ENCODE data around the gene NSRP1.
"Not testable (repeated sequence)": the region's sequence is repeated elsewhere in the genome, so short reads cannot be mapped to it uniquely, and the experiment has no call there.

Gene NSRP1

DNA sequence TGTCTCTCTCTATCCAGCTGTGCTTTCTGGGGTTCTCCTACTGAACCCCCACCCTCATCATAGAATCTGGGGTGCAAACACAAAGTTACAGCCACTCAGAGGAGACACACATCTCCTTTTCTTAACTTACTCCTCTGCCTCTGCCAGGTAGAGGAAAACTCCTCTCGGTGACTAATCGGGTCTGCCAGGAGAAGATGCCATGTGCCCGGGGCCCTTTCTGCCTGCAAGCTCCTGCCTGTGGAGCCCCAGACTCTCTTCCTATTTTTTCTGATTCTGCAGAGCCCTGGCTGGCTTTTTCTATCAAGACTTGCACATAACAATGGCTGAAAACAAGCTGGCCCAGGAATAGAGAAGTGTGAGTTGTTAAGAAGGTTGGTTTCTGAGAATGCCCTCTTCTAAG is 108.5 kb downstream of the NSRP1 start:
- no peak for DNase-seq

DNA sequence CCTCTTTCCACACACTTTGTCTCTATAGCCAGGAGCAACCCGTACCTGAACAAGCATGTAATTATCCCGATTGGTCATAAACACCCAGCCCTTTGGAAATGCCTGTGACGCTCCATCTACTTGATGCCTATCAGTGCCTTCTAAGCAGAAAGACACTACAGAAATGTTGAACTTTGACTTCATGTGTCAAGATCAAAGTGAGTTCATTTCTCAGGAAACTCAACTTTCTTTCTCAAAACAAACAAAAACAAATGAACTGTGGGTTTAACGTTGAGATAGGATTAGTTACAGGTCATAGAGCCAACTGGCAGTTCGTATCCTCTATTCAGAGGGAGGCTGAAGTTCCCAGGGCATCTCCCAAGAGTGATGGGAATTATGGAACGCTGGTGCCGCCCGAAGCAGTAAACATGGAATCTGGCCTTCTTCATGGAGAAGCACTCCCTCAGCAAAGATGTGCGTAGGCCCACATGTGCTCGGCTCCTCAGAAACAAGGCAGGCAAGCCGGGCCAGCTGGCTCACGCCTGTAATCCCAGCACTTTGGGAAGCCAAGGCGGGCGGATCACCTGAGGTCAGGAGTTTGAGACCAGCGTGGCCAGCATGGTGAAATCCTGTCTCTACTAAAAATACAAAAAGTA is 109.4 kb downstream of the NSRP1 start:
- DNase-seq, result no peak

DNA sequence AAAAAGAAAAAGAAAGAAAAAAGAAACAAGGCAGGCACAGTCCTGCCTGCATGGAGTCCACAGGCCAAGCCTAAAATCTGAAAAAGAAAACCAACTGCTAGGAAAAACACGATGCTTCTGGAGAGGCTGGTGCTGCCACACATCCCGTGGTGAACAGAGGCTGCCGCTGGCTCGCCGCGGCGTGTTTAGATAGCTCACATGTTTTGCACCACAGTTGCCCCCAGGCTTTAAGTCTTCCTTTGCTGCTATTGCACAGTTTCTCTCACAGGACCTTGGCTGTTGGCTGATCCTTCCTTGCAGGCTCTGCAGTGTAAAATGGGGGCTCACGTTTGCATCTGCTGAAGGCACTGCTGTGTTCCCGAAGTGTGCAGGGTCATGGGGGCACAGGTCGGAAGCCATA is 110.3 kb downstream of the NSRP1 start:
- DNase-seq, result no peak

DNA sequence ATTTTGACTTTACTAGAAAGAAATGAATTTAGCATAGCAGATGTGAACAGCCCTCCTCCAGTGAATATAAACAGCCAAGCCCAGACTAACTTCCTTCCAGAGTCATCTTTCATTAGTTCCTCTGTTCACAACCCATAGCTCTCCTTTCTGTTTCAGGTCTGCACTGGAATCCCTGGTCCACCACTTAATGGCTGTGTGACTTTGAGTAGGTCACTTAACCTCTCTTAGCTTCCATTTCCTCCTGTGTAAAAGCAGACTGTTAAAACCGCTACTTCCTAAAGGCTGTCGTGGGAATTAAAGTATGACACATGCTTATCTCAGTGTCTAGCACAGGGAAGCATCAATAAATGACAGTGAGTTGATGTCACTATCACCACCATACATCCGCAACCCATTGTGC is 111.4 kb downstream of the NSRP1 start:
- DNase-seq, result no peak

DNA sequence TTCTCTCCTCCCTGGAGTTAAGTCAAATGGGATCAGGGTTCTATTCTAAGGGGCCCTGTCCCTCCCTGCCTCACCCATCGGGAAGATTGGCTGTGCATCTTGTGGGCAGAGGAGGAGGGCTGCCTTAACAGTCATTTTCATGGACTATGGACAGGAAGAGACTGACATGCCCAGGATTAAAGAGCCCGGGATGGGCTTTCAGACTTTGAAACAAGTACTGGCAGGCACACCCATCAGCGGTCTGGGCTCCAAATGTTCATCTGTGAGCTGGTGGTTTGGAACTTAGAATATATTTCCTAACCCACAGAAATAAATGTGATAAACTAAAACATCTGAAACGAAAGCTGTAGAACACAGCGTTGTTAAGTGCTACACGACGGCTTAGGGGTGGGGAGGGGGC is 112.4 kb downstream of the NSRP1 start:
- no peak for DNase-seq

DNA sequence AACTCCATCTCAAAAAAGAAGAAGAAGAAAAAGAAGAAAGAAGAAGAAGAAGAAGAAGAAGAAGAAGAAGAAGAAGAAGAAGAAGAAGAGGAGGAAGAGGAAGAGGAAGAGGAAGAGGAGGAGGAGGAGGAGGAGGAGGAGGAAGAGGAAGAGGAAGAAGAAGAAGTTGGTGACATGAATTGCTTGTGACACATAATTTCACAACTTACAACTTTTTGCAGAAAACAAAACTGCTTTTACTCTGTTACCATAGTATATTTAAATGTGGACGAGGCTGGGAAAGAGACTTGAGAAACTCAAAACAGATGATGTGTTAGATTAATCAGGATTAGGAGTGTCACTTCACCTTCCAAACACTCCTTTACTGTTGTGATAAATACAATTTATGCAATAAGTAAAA is 113.4 kb downstream of the NSRP1 start:
- not testable (repeated sequence) for DNase-seq

DNA sequence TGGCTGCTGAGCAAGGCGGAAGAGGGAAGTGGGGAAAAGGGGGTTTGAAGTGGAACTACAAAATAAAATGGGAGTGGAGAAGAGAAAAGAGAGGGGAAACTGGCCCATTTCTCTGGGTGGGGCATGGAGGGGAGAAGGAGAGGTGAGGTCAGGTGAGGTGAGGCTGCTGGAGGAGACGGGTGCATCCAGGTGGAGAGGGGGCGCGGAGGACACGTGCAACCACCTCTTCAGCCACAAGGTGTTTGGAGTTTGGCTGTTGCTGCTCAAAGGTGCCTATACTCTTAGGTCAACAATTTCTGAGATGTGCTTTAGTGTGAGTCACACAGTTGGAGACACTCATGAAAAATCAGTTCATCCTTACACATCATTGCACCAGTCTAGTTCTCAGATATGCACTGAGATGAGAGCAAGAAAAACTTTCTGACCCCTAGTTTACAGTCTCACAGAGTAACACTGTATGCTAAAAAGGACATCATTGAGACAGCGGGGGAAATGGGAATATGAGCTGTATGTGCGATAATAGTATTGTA is 114.0 kb downstream of the NSRP1 start:
- no peak for DNase-seq

DNA sequence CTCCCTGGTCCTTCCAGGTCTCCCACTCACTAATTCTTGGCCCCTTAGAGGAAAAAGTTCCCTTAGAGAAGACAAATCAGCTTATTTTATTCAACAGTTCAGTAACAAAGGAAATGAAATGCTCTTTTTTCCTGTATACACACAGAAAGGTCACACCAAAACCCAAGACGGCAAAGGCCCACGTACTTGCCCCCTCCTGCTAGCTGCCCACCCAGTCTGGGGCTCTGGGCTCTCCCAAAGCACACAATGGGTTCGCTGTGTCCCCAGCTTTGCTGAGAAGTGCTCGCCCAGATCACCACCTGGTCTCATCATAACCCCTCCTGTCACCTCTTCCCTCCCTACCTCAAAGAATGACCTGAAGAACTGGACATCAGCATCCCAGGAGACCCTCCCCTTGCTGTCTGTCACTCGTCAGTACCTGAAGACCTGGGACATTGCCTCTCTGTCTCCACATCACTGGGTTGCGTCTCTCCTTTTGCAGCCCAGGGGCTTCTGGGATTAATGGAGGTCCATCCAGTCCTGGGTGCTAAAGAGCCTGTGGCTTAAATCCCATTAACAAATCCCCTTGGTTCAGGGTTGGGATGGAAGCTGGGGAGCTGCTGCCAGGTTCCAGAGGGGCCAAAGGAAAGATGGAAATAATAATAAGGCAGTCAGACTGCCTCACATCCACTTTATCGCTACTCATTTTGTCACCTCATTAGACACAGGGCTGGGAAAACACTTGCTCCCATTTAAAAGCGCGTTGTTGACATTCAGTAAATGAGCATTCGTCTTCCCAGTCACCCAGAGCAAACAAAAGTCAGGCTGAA is 115.6 kb downstream of the NSRP1 start:
- DNase-seq, result no peak

DNA sequence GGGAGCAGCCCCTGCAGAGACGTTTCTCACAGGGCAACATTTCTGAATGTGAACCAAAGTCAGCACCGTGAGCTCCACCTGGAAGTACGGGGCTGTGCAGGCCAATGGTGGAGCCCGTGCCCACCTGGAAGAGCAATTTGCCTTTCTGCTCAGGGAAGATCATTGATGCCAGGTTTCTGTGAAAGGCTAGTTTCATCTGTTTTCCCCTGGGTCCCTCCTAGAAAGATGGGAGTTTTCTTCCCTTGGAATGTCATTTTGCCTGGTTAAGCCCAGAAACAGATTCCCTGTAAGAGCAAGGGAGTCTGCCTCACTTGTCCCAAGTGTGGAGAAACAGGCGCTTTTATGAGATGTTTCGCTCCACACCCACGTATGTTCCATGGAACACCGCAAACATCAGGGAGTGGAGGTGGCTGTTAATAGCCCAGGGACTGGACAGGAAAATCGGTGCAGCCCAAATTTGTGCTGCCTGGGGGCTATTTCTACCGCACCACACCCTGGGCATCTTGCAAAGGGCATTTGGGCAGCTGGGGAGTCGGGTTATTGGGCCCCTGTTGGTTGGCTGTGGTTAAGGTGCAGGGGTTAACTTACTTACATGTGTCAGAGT is 116.3 kb downstream of the NSRP1 start:
- DNase-seq, result no peak

DNA sequence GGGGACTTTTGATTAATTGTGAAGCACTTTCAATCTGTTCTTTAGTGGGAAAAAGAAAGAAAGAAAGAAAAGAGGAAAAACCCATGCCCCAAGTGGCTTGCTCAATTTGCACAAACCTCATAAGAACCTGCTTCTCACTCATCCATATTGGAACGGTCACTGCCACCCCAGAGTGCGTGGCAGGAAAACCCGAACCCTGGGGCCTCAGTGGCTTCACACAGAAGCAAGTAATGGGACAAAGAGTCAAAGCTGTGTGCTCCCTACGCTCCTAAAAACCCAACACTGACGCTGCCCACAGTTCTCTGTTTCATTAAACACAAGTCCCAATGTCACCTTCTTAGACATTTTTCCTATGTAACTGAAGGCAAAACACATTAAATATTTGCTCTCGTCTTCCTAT is 117.7 kb downstream of the NSRP1 start:
- DNase-seq, result no peak

DNA sequence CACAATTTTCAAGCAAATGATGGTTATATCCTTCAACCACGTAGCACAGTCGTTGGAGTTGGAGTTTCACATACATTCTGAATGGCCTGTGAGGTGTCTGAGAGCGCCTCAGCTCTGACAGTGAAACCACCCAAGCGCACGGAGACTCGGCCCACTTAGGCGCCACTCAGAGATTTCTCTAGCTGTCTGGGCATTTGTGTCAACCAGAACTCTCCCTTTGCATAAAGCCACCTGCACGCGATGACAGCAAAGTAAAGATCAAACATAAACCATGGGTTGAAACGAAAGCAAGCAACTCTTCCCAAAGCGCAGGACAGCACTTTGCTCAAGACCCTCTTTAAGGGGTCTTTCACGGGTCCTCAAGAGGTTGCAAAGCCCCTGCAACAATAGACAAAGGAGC is 118.3 kb downstream of the NSRP1 start:
- DNase-seq, result no peak

DNA sequence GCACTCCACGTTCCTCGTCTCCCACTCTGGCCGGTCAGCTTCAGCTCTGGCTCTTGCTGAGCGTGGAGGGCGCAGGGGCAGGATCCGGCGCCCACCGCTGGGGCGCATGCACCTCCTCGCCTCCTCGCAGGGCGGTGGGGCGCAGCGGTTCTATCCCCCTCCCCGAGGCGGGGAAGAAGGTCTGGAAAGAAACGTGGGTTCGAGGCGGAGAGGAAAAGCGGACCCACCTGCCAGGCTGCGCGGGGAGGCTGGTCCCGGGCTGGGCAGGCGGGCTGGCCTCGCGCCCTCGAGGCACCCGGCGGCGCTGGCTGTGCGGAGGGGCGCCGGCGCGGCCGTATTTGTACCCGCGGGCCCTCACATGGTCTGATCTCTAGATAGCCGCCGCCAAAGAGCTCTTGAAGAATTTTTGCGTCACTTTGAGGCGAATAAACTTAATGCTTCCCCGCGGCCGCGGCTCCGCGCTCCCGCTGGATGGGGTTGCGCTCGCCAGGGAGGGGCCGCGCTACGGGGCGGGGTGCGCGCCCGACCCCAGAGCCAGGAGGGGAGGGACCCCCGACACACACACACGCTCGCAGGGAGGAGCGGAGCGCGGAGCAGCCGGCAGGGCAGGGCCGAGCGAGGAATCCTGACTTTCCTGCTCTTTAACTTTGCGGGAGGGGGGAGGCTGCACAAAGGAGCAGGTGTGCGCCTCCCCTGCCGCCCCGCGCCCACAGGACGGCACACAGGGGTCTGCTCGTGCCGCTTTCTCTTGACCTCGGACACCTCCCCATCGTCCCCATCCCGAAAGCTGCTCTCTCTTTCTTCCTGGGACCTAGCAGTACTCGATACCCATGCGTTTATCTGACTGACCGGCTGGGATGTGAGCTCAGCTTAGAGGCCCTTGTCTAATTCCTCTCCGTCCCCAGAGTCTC is 119.0 kb downstream of the NSRP1 start, which contains the start of gene SLC6A4:
Gene SLC6A4, minus strand, starts transcription at position 312 of the 911 bp plus-strand sequence. CDS start 13,739 bp downstream, outside the sequence.
- no peak for DNase-seq
